ENCODE measurements around the gene EMC10. TPM values are rescaled to one million over a fixed set of nuclear protein-coding genes. Genes with fewer than 3 reads are reported as not detected.

The EMC10 gene
- total RNA-seq, 1 donor from 2014 or later, result 98.8 TPM

DNA sequence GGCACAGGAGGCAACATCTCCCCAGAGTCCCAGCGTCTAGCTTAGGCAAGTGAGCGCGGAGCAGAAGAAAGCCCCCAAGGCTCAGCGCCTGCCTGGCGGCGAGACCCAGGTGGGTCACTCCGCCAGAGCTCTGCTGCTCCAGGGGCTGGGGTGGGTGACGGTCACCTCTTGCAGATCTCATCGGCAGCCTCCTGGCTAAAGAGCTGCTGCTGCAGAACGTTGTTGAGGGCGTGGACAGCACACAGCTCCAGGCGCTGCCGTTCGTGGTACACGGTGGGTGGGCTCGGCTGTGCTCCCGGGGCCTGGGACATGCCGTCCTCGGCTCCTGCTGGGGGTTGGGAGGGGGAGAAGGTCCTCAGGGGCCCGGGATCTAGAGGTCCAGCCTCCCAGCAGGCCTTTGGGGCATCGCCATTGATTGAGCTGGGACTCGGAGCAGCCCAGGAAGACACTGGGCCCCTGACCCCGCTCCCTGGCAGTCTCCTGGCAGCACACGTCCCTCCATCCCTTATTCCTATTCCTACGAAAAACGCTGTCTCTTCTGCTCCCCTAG lies 33.9 kb downstream of the EMC10 start:
- Mint-ChIP-seq H3K27me3 (ENCODE audit: unreplicated experiment) (peaks cover 24% of the 10 kb centered on the region), H3K36me3 (ENCODE audit: unreplicated experiment) (no peaks in the 10 kb centered on the region), H3K27ac (ENCODE audit: unreplicated experiment) (peak overlapping the region; percentile 94), H3K4me1 (ENCODE audit: low read depth, unreplicated experiment) (peaks cover 16% of the 10 kb centered on the region), H3K4me3 (ENCODE audit: unreplicated experiment) (peak overlapping the region; percentile 83), H3K9me3 (ENCODE audit: unreplicated experiment) (peaks cover 15% of the 10 kb centered on the region)
- TF ChIP-seq, protein P1, sequence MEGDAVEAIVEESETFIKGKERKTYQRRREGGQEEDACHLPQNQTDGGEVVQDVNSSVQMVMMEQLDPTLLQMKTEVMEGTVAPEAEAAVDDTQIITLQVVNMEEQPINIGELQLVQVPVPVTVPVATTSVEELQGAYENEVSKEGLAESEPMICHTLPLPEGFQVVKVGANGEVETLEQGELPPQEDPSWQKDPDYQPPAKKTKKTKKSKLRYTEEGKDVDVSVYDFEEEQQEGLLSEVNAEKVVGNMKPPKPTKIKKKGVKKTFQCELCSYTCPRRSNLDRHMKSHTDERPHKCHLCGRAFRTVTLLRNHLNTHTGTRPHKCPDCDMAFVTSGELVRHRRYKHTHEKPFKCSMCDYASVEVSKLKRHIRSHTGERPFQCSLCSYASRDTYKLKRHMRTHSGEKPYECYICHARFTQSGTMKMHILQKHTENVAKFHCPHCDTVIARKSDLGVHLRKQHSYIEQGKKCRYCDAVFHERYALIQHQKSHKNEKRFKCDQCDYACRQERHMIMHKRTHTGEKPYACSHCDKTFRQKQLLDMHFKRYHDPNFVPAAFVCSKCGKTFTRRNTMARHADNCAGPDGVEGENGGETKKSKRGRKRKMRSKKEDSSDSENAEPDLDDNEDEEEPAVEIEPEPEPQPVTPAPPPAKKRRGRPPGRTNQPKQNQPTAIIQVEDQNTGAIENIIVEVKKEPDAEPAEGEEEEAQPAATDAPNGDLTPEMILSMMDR (IDR thresholded peaks at IDR 0.05; ENCODE audit: partially characterized antibody, unreplicated experiment), result no peak
- DNase-seq, result peak; percentile 47

DNA sequence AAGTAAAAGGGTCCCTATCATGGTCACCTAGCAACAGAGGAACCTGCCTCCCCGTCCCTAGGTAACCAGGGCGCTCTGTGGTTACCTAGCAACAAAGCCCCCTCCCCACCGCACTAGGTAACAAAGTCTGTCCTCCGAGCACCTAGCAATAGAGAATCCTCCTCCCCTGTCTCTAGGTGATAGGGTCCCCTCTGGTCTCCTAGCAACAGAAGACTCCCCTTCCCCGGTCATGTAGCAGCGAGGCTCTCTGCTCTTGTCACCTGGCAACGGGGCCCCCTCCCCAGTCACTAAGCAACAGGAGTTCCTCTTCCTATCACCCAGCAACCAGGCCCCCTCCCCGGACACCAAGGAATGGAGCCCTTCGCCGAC lies 34.4 kb downstream of the EMC10 start:
- Mint-ChIP-seq H3K27me3 (ENCODE audit: unreplicated experiment) (peaks cover 24% of the 10 kb centered on the region), H3K27ac (ENCODE audit: unreplicated experiment) (peak overlapping the region; percentile 94), H3K4me1 (ENCODE audit: low read depth, unreplicated experiment) (peaks cover 16% of the 10 kb centered on the region), H3K9me3 (ENCODE audit: unreplicated experiment) (peaks cover 15% of the 10 kb centered on the region), H3K36me3 (ENCODE audit: unreplicated experiment) (no peaks in the 10 kb centered on the region), H3K4me3 (ENCODE audit: unreplicated experiment) (peak overlapping the region; percentile 83)
- DNase-seq, result no peak
- TF ChIP-seq, protein P1 (IDR thresholded peaks at IDR 0.05; ENCODE audit: partially characterized antibody, unreplicated experiment), result no peak

DNA sequence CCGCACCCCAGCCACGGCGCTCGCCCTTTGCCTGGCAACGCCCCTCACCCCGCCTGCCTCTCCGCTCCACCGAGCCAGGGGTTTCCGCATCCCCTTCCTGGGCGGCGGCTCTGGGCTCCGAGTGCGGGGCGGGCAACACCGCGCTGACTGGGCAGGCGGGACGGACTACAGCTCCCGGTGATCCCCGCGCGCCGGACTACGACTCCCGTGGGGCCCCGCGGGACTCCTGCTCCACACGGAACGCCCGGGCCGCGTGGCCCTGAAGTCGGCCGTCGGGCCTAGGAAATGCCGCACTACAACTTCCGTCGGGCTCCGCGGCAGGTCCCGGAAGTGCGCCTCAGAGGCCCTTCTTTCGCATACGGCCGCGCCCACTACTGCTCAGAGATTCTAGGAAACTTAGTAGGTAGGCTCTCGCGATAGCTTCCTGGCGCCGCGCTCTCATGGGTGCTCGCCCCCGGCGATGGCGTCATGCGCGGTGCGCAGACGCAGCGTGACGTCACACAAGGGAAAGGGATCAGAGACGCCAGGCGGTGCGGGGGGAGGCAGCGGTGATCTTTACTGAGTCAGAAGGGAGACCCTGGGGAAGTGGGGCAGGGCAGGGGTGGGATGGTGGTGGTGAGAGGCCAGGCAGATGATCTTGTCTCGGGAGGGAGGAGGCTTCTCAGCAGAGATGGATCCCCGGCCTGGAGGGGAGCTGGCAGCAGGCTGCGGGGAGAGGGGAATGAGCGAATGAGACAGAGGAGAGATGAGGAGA lies 34.9 kb downstream of the EMC10 start, which contains the start of gene JOSD2:
Gene JOSD2, minus strand, starts transcription at position 123 of the 754 bp plus-strand sequence. CDS start 760 bp downstream, outside the sequence.
- H3K27ac Mint-ChIP-seq (ENCODE audit: unreplicated experiment), result peak within 1 kb of the TSS; percentile 94
- H3K9me3 Mint-ChIP-seq (ENCODE audit: unreplicated experiment), result peaks cover 15% of the 10 kb centered on the region
- TF ChIP-seq, protein P1 (IDR thresholded peaks at IDR 0.05; ENCODE audit: partially characterized antibody, unreplicated experiment), result no peak
- peak; percentile 97 for DNase-seq
- no peaks in the 10 kb centered on the region for H3K36me3 Mint-ChIP-seq (ENCODE audit: unreplicated experiment)
- peak within 1 kb of the TSS; percentile 83 for H3K4me3 Mint-ChIP-seq (ENCODE audit: unreplicated experiment)
- peaks cover 16% of the 10 kb centered on the region for H3K4me1 Mint-ChIP-seq (ENCODE audit: low read depth, unreplicated experiment)
- peaks cover 24% of the 10 kb centered on the region for H3K27me3 Mint-ChIP-seq (ENCODE audit: unreplicated experiment)

DNA sequence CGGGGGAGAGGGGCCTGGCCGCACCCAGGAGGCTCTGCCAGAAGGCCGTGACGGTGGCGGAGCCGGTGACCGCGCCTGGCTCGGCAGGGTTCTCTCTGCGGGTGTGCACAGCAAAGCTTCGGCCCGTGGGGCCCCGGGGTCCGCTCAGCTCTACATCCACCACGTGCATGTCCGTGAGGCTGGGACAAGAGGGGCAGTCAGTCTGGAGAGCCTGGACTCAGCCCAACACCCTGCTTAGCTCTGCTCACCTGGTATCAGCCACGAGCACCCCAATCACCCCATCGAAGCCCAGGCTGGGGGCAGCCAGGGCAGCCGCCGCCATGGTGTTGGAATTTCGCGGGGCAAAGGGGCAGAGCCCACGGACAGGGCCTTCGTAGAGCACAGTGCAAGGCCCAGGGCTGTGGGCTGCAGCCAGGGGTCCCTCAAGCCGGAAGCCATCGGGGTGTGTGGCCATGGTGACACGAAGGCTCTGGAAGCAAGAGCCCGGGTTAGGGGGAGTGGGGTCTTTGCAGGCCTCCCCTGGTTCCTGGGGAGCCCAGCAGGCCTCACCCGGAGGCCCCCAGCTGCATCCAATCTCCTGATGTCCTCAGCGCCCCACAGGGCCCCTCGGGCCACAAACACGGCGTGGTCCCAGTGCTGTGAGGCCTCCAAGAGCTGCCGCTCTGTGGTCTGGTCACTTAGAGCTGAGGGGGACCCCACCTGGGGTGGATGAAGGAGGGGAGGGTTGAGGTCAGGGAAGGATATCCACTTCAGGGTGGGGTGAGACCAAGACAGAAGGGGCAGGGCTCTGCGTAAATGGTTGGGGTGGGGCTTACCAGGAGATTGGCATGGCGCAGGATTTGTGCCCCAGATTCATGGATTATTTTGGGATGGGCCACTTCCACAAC lies 36.0 kb downstream of the EMC10 start:
- Mint-ChIP-seq H3K4me3 (ENCODE audit: unreplicated experiment) (no peak overlapping the region), H3K4me1 (ENCODE audit: low read depth, unreplicated experiment) (peaks cover 16% of the 10 kb centered on the region), H3K27me3 (ENCODE audit: unreplicated experiment) (peaks cover 22% of the 10 kb centered on the region), H3K9me3 (ENCODE audit: unreplicated experiment) (peaks cover 13% of the 10 kb centered on the region), H3K36me3 (ENCODE audit: unreplicated experiment) (no peaks in the 10 kb centered on the region), H3K27ac (ENCODE audit: unreplicated experiment) (no peak overlapping the region)
- no peak for DNase-seq
- TF ChIP-seq, protein P1 (IDR thresholded peaks at IDR 0.05; ENCODE audit: partially characterized antibody, unreplicated experiment), result no peak

Measured in glutamatergic neuron (in vitro differentiated cells).